Mucosa of stomach (tissue), 1 donor: ENCODE measurements around the gene DNAJC15.
A peak's percentile ranks its signal among the peaks of the same experiment; 100 is the strongest.
"Not testable (repeated sequence)": the region's sequence is repeated elsewhere in the genome, so short reads cannot be mapped to it uniquely, and the experiment has no call there.

Experiments
- H3K27me3 ChIP-seq: one replicate; pipeline ENCODE4 v1.7.0; 2013; ENCODE audit warnings: mild to moderate bottlenecking, low read length; ENCODE audit not compliant: control insufficient read depth, insufficient read depth
- H3K36me3 ChIP-seq: one replicate; pipeline ENCODE4 v1.7.0; 2013; ENCODE audit warnings: low read length; ENCODE audit not compliant: control insufficient read depth, insufficient read depth
- H3K4me1 ChIP-seq: one replicate; pipeline ENCODE4 v1.7.0; 2013; ENCODE audit warnings: mild to moderate bottlenecking, low read length; ENCODE audit not compliant: control insufficient read depth, insufficient read depth
- H3K4me3 ChIP-seq: one replicate; pipeline ENCODE4 v1.7.0; 2013; ENCODE audit warnings: low read length
- H3K9ac ChIP-seq: one replicate; pipeline ENCODE4 v1.7.0; 2013; ENCODE audit warnings: mild to moderate bottlenecking, low read length, moderate library complexity
- H3K9me3 ChIP-seq: one replicate; pipeline ENCODE4 v1.7.0; 2013; ENCODE audit warnings: mild to moderate bottlenecking, low read length, moderate library complexity; ENCODE audit not compliant: control insufficient read depth
- donor health status: Pancreatic carcinoma.

The DNAJC15 gene

GRCh38 chr13:43033038-43033437, 9.7 kb downstream of the DNAJC15 start:
- H3K27me3 ChIP-seq, result no peaks in the 10 kb centered on the region

GRCh38 chr13:43036351-43037250, 13.2 kb downstream of the DNAJC15 start:
- Histone ChIP-seq H3K9ac (no peak overlapping the region), H3K36me3 (no peaks in the 10 kb centered on the region), H3K27me3 (no peaks in the 10 kb centered on the region), H3K4me1 (no peaks in the 10 kb centered on the region), H3K4me3 (no peak overlapping the region), H3K9me3 (no peaks in the 10 kb centered on the region)

More at GRCh38 chr13:43033038-43033437, 9.7 kb downstream of the DNAJC15 start:
- no peaks in the 10 kb centered on the region for H3K36me3 ChIP-seq
- H3K9me3 ChIP-seq, result no peaks in the 10 kb centered on the region
- H3K4me1 ChIP-seq, result no peaks in the 10 kb centered on the region
- H3K4me3 ChIP-seq, result no peak overlapping the region
- H3K9ac ChIP-seq, result no peak overlapping the region

GRCh38 chr13:43039966-43040365, 16.6 kb downstream of the DNAJC15 start:
- Histone ChIP-seq H3K4me3 (no peak overlapping the region), H3K4me1 (peaks cover 7% of the 10 kb centered on the region), H3K36me3 (no peaks in the 10 kb centered on the region), H3K27me3 (no peaks in the 10 kb centered on the region), H3K9me3 (no peaks in the 10 kb centered on the region), H3K9ac (no peak overlapping the region)

GRCh38 chr13:43040581-43041368, 17.4 kb downstream of the DNAJC15 start:
- H3K9me3 ChIP-seq, H3K9ac ChIP-seq, H3K36me3 ChIP-seq, H3K27me3 ChIP-seq, H3K4me3 ChIP-seq: not testable (repeated sequence)
- peaks cover 11% of the 10 kb centered on the region for H3K4me1 ChIP-seq

GRCh38 chr13:43041369-43041921, 18.1 kb downstream of the DNAJC15 start:
- Histone ChIP-seq H3K27me3 (no peaks in the 10 kb centered on the region), H3K4me1 (peaks cover 11% of the 10 kb centered on the region), H3K9ac (no peak overlapping the region), H3K9me3 (no peaks in the 10 kb centered on the region), H3K4me3 (no peak overlapping the region), H3K36me3 (no peaks in the 10 kb centered on the region)

- peaks cover 11% of the 10 kb centered on the region for H3K4me1 ChIP-seq
- no peak overlapping the region for H3K4me3 ChIP-seq
- H3K27me3 ChIP-seq, result no peaks in the 10 kb centered on the region
- H3K9me3 ChIP-seq, result no peaks in the 10 kb centered on the region
- no peaks in the 10 kb centered on the region for H3K36me3 ChIP-seq
- H3K9ac ChIP-seq, result no peak overlapping the region
These were observed 19.1 kb downstream of the DNAJC15 start for GRCh38 chr13:43042410-43042921.

- Histone ChIP-seq H3K4me3 (no peak overlapping the region), H3K4me1 (peaks cover 11% of the 10 kb centered on the region), H3K9ac (peak overlapping the region; percentile 62), H3K36me3 (no peaks in the 10 kb centered on the region), H3K9me3 (no peaks in the 10 kb centered on the region), H3K27me3 (no peaks in the 10 kb centered on the region)
These were observed 21.4 kb downstream of the DNAJC15 start for GRCh38 chr13:43044720-43045301.

- not testable (repeated sequence) for H3K4me3 ChIP-seq, H3K36me3 ChIP-seq, H3K9me3 ChIP-seq, H3K27me3 ChIP-seq
- peaks cover 11% of the 10 kb centered on the region for H3K4me1 ChIP-seq
- peak overlapping the region; percentile 62 for H3K9ac ChIP-seq
These were observed 22.0 kb downstream of the DNAJC15 start for GRCh38 chr13:43045302-43045773.

- Histone ChIP-seq H3K9me3 (no peaks in the 10 kb centered on the region), H3K4me1 (peaks cover 11% of the 10 kb centered on the region), H3K27me3 (no peaks in the 10 kb centered on the region), H3K36me3 (no peaks in the 10 kb centered on the region), H3K4me3 (no peak overlapping the region), H3K9ac (no peak overlapping the region)
These were observed 22.9 kb downstream of the DNAJC15 start for GRCh38 chr13:43046259-43046658.

GRCh38 chr13:43054803-43055802, 31.7 kb downstream of the DNAJC15 start:
- H3K4me3 ChIP-seq, result peak overlapping the region; percentile 32
- no peaks in the 10 kb centered on the region for H3K27me3 ChIP-seq
- H3K36me3 ChIP-seq, result no peaks in the 10 kb centered on the region
- H3K4me1 ChIP-seq, result peaks cover 32% of the 10 kb centered on the region
- H3K9ac ChIP-seq, result peak overlapping the region; percentile 75
- H3K9me3 ChIP-seq, result no peaks in the 10 kb centered on the region
